Caco-2 (cell line): Measurements from ENCODE around the gene LHPP. TPM values are rescaled to one million over a fixed set of nuclear protein-coding genes. Genes with fewer than 3 reads are reported as not detected.
A peak's percentile ranks its signal among the peaks of the same experiment; 100 is the strongest.

Source experiments
- BruUV-seq: library from RNA; stranded (reverse); fragments of 400-500 nt; replicated peaks from 2 replicates; lab custom pipeline; 2021; lab: Mats Ljungman, UMichigan
- CTCF ChIA-PET: fragments of 300-600 bp; sonication (Branson Sonifier 250); formaldehyde crosslinking; loops from one replicate; lab custom pipeline; 2022; ENCODE audit warnings: antibody characterized with exemption; lab: Charles Lee
- POLR2A ChIA-PET: fragments of 300-600 bp; sonication (Branson Sonifier 250); formaldehyde crosslinking; loops from one replicate; lab custom pipeline; 2022; ENCODE audit warnings: antibody characterized with exemption; lab: Charles Lee
- DNase-seq, 2 experiments: peaks; one replicate each; pipeline versions ENCODE4 v3.0.0 to v3.0.0-alpha.2; 2020 to 2022
- H3K27me3 ChIP-seq: replicated peaks from 2 replicates; pipeline ENCODE4 v1.6.0; 2011; ENCODE audit warnings: low read length; ENCODE audit not compliant: control insufficient read depth, insufficient read depth
- H3K36me3 ChIP-seq: 2 replicates; pipeline ENCODE4 v1.5.1; 2011; ENCODE audit warnings: low read length; ENCODE audit not compliant: control insufficient read depth, insufficient read depth
- H3K4me1 ChIP-seq: fragments of 250-450 bp; sonication (Bioruptor Pico); 2 replicates; pipeline ENCODE4 v1.5.1; 2020; ENCODE audit warnings: mild to moderate bottlenecking
- H3K4me3 ChIP-seq: 2 replicates; pipeline ENCODE4 v1.5.1; 2011; ENCODE audit warnings: low read depth, mild to moderate bottlenecking, control low read depth, low read length
- H3K9me3 ChIP-seq: fragments of 250-450 bp; sonication (Bioruptor Pico); 2 replicates; pipeline ENCODE4 v1.5.1; 2020; ENCODE audit warnings: mild to moderate bottlenecking, moderate library complexity
- H3K27ac Mint-ChIP-seq: one replicate; pipeline ENCODE4 v1.8.0; 2022; ENCODE audit warnings: mixed read lengths; ENCODE audit not compliant: unreplicated experiment
- H3K27me3 Mint-ChIP-seq: one replicate; pipeline ENCODE4 v1.8.0; 2022; ENCODE audit warnings: mixed read lengths; ENCODE audit not compliant: insufficient read depth, unreplicated experiment
- H3K36me3 Mint-ChIP-seq: one replicate; pipeline ENCODE4 v1.8.0; 2022; ENCODE audit warnings: mild to moderate bottlenecking, mixed read lengths; ENCODE audit not compliant: insufficient read depth, unreplicated experiment
- H3K4me1 Mint-ChIP-seq: one replicate; pipeline ENCODE4 v1.8.0; 2022; ENCODE audit warnings: low read depth, mixed read lengths; ENCODE audit not compliant: unreplicated experiment
- H3K4me3 Mint-ChIP-seq: one replicate; pipeline ENCODE4 v1.8.0; 2022; ENCODE audit warnings: mild to moderate bottlenecking, moderate library complexity, mixed read lengths; ENCODE audit not compliant: unreplicated experiment
- H3K9me3 Mint-ChIP-seq: one replicate; pipeline ENCODE4 v1.8.0; 2022; ENCODE audit warnings: mixed read lengths; ENCODE audit not compliant: unreplicated experiment
- CTCF ChIP-seq, 2 experiments: fragments of 200-600 bp in 1 of 2; IDR thresholded peaks; 1 replicate in 1 of 2; 2 replicates in 1 of 2; pipeline versions ENCODE4 v1.5.1 to v1.8.0; 2011 to 2022; ENCODE audit warnings: antibody characterized with exemption in 1 of 2, control low read depth in 1 of 2, inconsistent platforms in 1 of 2, low read depth in 1 of 2, low read length in 1 of 2, mild to moderate bottlenecking in 1 of 2, moderate library complexity in 1 of 2; ENCODE audit not compliant: insufficient read depth in 1 of 2, severe bottlenecking in 1 of 2, unreplicated experiment in 1 of 2
- intact Hi-C: fragments of 100-400 bp; cut with micrococcal nuclease; formaldehyde crosslinking; loops from one replicate; pipeline ENCODE4 v1.10.0; 2022; ENCODE audit not compliant: unreplicated experiment
- total RNA-seq: library from RNA; stranded (reverse); gene quantifications from 2 replicates; pipeline ENCODE4 v1.2.3, GENCODE V29; 2022

LHPP gene
- total RNA-seq, 1 experiment from 2014 or later, result 15.9 TPM

GRCh38 chr10:124605856-124606812, 144.5 kb downstream of the LHPP start:
- Mint-ChIP-seq H3K27ac (no peak overlapping the region), H3K36me3 (peaks cover 5% of the 10 kb centered on the region), H3K9me3 (no peaks in the 10 kb centered on the region), H3K4me1 (no peaks in the 10 kb centered on the region), H3K4me3 (no peak overlapping the region), H3K27me3 (no peaks in the 10 kb centered on the region)
- Histone ChIP-seq H3K4me1 (no peaks in the 10 kb centered on the region), H3K36me3 (no peaks in the 10 kb centered on the region), H3K27me3 (no peaks in the 10 kb centered on the region), H3K4me3 (no peak overlapping the region), H3K9me3 (no peaks in the 10 kb centered on the region)
- TF ChIP-seq CTCF (IDR thresholded peaks at IDR 0.05; ENCODE audit: insufficient read depth in 1 of 2, low read depth in 1 of 2, low read length in 1 of 2, severe bottlenecking in 1 of 2, unreplicated experiment in 1 of 2), result no peak
- DNase-seq, result no peak
- BruUV-seq, result no TSS peak
- POLR2A ChIA-PET, result no interaction called here
- CTCF ChIA-PET, result interaction anchor here (0.6 kb wide), 1 partner anchor 520 kb away, joined by 6 read pairs; no protein-coding TSS in a partner anchor
- intact Hi-C loops, result no loop called here

- POLR2A ChIA-PET, result no interaction called here
- no peak overlapping the region for H3K4me3 Mint-ChIP-seq
These were observed 145.2 kb downstream of the LHPP start for GRCh38 chr10:124606822-124607221.

GRCh38 chr10:124607693-124608092, 146.1 kb downstream of the LHPP start:
- CTCF ChIA-PET, result no interaction called here

More at GRCh38 chr10:124606822-124607221, 145.2 kb downstream of the LHPP start:
- Histone ChIP-seq H3K4me3 (no peak overlapping the region), H3K27me3 (no peaks in the 10 kb centered on the region), H3K36me3 (no peaks in the 10 kb centered on the region), H3K4me1 (no peaks in the 10 kb centered on the region), H3K9me3 (no peaks in the 10 kb centered on the region)
- peaks cover 5% of the 10 kb centered on the region for H3K36me3 Mint-ChIP-seq
- no peaks in the 10 kb centered on the region for H3K27me3 Mint-ChIP-seq
- no peak for DNase-seq
- H3K27ac Mint-ChIP-seq, result no peak overlapping the region
- BruUV-seq, result no TSS peak
- no peak for TF ChIP-seq CTCF (IDR thresholded peaks at IDR 0.05; ENCODE audit: insufficient read depth in 1 of 2, low read depth in 1 of 2, low read length in 1 of 2, severe bottlenecking in 1 of 2, unreplicated experiment in 1 of 2)
- H3K9me3 Mint-ChIP-seq, result no peaks in the 10 kb centered on the region
- no peaks in the 10 kb centered on the region for H3K4me1 Mint-ChIP-seq
- intact Hi-C loops, result no loop called here
- CTCF ChIA-PET, result no interaction called here

More at GRCh38 chr10:124607693-124608092, 146.1 kb downstream of the LHPP start:
- Mint-ChIP-seq H3K27me3 (no peaks in the 10 kb centered on the region), H3K36me3 (peaks cover 5% of the 10 kb centered on the region), H3K4me1 (no peaks in the 10 kb centered on the region), H3K27ac (peak overlapping the region; percentile 59), H3K4me3 (no peak overlapping the region), H3K9me3 (no peaks in the 10 kb centered on the region)
- no peaks in the 10 kb centered on the region for H3K27me3 ChIP-seq
- intact Hi-C loops, result no loop called here
- H3K4me1 ChIP-seq, result no peaks in the 10 kb centered on the region
- no peak for TF ChIP-seq CTCF (IDR thresholded peaks at IDR 0.05; ENCODE audit: insufficient read depth in 1 of 2, low read depth in 1 of 2, low read length in 1 of 2, severe bottlenecking in 1 of 2, unreplicated experiment in 1 of 2)
- H3K4me3 ChIP-seq, result no peak overlapping the region
- DNase-seq, result no peak
- BruUV-seq, result no TSS peak
- no peaks in the 10 kb centered on the region for H3K36me3 ChIP-seq
- POLR2A ChIA-PET, result no interaction called here
- no peaks in the 10 kb centered on the region for H3K9me3 ChIP-seq
